ENCODE measurements around the gene CDKL5.
"Not testable (repeated sequence)": the region's sequence is repeated elsewhere in the genome, so short reads cannot be mapped to it uniquely, and the experiment has no call there.

The CDKL5 gene

DNA sequence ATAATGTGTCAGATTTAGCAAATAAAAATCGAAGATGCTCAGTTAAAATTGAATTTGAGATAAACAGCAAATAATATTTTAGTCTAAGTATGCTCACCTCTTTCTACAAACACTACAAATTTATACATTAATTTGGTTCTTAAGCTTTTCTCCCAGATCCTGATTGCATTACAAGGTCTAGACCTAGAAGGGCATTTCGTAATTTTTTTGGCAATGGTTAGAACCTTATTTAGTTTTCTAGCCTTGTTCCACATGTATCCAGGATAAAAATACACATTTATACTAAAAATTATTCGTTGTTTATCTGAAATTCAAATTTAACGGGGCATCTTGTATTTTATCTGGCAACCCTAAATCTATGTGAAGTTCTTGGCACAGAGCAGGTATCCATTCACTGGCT, 2.5 kb upstream of the CDKL5 start:
- Histone ChIP-seq H3K36me3 (ENCODE audit: control insufficient read depth in 2 of 2, insufficient read depth in 2 of 2, low read length in 2 of 2) (no peaks in the 10 kb centered on the region), H3K9ac (ENCODE audit: low read length in 2 of 2) (no peak overlapping the region), H3K27me3 (ENCODE audit: control insufficient read depth in 1 of 2, insufficient read depth in 2 of 2, low read length in 2 of 2) (no peaks in the 10 kb centered on the region), H3K27ac (ENCODE audit: low read length) (no peak overlapping the region), H3K4me1 (ENCODE audit: control insufficient read depth, insufficient read depth, low read length) (no peaks in the 10 kb centered on the region), H3K9me3 (ENCODE audit: control insufficient read depth in 2 of 2, low read length in 2 of 2) (no peaks in the 10 kb centered on the region), H3K4me3 (ENCODE audit: low read length in 2 of 2) (no peak overlapping the region)

- Histone ChIP-seq H3K9ac (ENCODE audit: low read length in 2 of 2) (peak overlapping the region in 1 of 2 donors; percentile 51), H3K9me3 (ENCODE audit: control insufficient read depth in 2 of 2, low read length in 2 of 2) (no peaks in the 10 kb centered on the region), H3K36me3 (ENCODE audit: control insufficient read depth in 2 of 2, insufficient read depth in 2 of 2, low read length in 2 of 2) (no peaks in the 10 kb centered on the region), H3K4me1 (ENCODE audit: control insufficient read depth, insufficient read depth, low read length) (no peaks in the 10 kb centered on the region), H3K27ac (ENCODE audit: low read length) (no peak overlapping the region), H3K4me3 (ENCODE audit: low read length in 2 of 2) (peak overlapping the region; percentile 71 to 77), H3K27me3 (ENCODE audit: control insufficient read depth in 1 of 2, insufficient read depth in 2 of 2, low read length in 2 of 2) (no peaks in the 10 kb centered on the region)
Observed at GRCh38 chrX:18424482-18425198, 768 bp upstream of the CDKL5 start.

DNA sequence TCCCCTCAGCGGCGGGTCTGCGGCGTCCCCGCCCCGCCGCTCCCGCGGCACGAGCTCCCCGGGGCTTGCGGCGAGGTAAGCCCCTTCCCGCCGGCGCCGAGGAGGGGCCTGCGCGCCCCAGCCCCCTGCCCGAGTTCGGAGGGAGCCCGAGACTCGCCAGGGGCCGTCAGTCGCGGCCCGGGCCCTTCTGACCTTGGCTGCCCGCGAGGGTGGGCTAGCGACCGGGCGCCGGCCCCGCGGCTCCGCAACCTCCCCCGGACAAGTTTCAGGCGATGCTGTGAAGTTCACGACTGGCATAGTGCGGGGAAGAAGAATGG, 554 bp downstream of the CDKL5 start:
- H3K4me3 ChIP-seq (ENCODE audit: low read length in 2 of 2), result peak overlapping the region; percentile 59 to 79
- no peaks in the 10 kb centered on the region for H3K4me1 ChIP-seq (ENCODE audit: control insufficient read depth, insufficient read depth, low read length)
- no peak overlapping the region for H3K27ac ChIP-seq (ENCODE audit: low read length)
- no peaks in the 10 kb centered on the region for H3K9me3 ChIP-seq (ENCODE audit: control insufficient read depth in 2 of 2, low read length in 2 of 2)
- no peaks in the 10 kb centered on the region for H3K36me3 ChIP-seq (ENCODE audit: control insufficient read depth in 2 of 2, insufficient read depth in 2 of 2, low read length in 2 of 2)
- H3K9ac ChIP-seq (ENCODE audit: low read length in 2 of 2), result peak overlapping the region; percentile 42 to 63
- no peaks in the 10 kb centered on the region for H3K27me3 ChIP-seq (ENCODE audit: control insufficient read depth in 1 of 2, insufficient read depth in 2 of 2, low read length in 2 of 2)

DNA sequence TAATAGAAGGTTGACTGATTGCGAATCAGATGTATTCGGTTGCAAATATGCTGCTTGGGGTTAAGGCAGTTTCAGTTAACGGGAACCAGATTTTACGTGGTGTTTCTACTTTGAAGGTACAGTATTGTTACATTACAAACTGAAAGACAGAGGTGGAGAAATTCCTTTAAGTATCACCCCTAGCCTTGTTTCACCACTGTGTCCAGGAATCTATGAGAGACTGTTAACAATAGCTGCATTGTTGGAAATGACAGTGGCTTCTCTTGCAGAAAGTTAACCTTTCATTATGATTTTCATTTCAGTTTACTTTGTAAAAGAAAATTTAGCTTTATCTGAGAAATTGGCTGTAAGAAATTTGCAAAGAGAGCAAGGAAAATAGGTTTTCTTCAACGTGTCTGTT, 2.6 kb downstream of the CDKL5 start:
- H3K4me3 ChIP-seq (ENCODE audit: low read length in 2 of 2), result no peak overlapping the region
- no peak overlapping the region for H3K9ac ChIP-seq (ENCODE audit: low read length in 2 of 2)
- H3K4me1 ChIP-seq (ENCODE audit: control insufficient read depth, insufficient read depth, low read length), result no peaks in the 10 kb centered on the region
- H3K9me3 ChIP-seq (ENCODE audit: control insufficient read depth in 2 of 2, low read length in 2 of 2), result no peaks in the 10 kb centered on the region
- no peak overlapping the region for H3K27ac ChIP-seq (ENCODE audit: low read length)
- H3K27me3 ChIP-seq (ENCODE audit: control insufficient read depth in 1 of 2, insufficient read depth in 2 of 2, low read length in 2 of 2), result no peaks in the 10 kb centered on the region
- H3K36me3 ChIP-seq (ENCODE audit: control insufficient read depth in 2 of 2, insufficient read depth in 2 of 2, low read length in 2 of 2), result no peaks in the 10 kb centered on the region

DNA sequence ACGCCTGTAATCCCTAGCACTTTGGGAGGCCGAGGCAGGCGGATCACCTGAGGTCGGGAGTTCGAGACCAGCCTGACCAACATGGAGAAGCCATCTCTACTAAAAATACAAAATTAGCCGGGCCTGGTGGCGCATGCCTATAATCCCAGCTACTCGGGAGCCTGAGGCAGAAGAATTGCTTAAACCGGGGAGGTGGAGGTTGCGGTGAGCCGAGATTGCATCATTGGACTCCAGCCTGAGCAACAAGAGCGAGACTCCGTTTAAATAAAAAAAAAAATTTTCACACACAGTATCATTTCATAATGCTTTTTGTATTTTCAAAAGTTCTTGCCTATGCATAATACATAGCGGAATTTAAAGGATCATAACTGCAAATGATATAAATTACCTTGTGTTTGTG, 7.9 kb downstream of the CDKL5 start:
- H3K4me3 ChIP-seq (ENCODE audit: low read length in 2 of 2); H3K9ac ChIP-seq (ENCODE audit: low read length in 2 of 2); H3K27ac ChIP-seq (ENCODE audit: low read length); H3K27me3 ChIP-seq (ENCODE audit: control insufficient read depth in 1 of 2, insufficient read depth in 2 of 2, low read length in 2 of 2); H3K4me1 ChIP-seq (ENCODE audit: control insufficient read depth, insufficient read depth, low read length); H3K9me3 ChIP-seq (ENCODE audit: control insufficient read depth in 2 of 2, low read length in 2 of 2); H3K36me3 ChIP-seq (ENCODE audit: control insufficient read depth in 2 of 2, insufficient read depth in 2 of 2, low read length in 2 of 2): not testable (repeated sequence)

DNA sequence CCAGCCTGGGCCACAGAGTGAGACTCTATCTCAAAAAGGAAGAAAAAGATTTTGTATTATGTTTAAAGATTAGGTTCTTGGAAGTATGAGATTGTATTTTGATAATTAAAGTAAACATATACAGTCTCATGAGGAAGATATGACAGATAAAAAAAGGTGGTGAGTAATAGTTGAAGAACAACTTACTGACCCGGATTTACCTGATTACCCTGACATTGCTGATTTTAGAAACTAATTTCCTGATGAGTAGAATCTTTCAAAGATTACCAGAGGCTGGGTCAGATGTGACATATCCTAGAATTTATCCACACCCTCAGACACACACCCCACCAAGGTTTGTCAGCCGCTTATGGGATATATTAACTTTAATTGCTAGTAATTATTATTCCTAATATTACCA, 9.5 kb downstream of the CDKL5 start:
- Histone ChIP-seq H3K27ac (ENCODE audit: low read length) (no peak overlapping the region), H3K9me3 (ENCODE audit: control insufficient read depth in 2 of 2, low read length in 2 of 2) (no peaks in the 10 kb centered on the region), H3K4me1 (ENCODE audit: control insufficient read depth, insufficient read depth, low read length) (no peaks in the 10 kb centered on the region), H3K27me3 (ENCODE audit: control insufficient read depth in 1 of 2, insufficient read depth in 2 of 2, low read length in 2 of 2) (no peaks in the 10 kb centered on the region), H3K4me3 (ENCODE audit: low read length in 2 of 2) (no peak overlapping the region), H3K36me3 (ENCODE audit: control insufficient read depth in 2 of 2, insufficient read depth in 2 of 2, low read length in 2 of 2) (no peaks in the 10 kb centered on the region), H3K9ac (ENCODE audit: low read length in 2 of 2) (no peak overlapping the region)

GRCh38 chrX:18436017-18436416, 10.6 kb downstream of the CDKL5 start:
- H3K36me3 ChIP-seq (ENCODE audit: control insufficient read depth in 2 of 2, insufficient read depth in 2 of 2, low read length in 2 of 2), result no peaks in the 10 kb centered on the region
- no peaks in the 10 kb centered on the region for H3K27me3 ChIP-seq (ENCODE audit: control insufficient read depth in 1 of 2, insufficient read depth in 2 of 2, low read length in 2 of 2)
- no peak overlapping the region for H3K9ac ChIP-seq (ENCODE audit: low read length in 2 of 2)
- no peaks in the 10 kb centered on the region for H3K4me1 ChIP-seq (ENCODE audit: control insufficient read depth, insufficient read depth, low read length)
- H3K4me3 ChIP-seq (ENCODE audit: low read length in 2 of 2), result no peak overlapping the region
- no peaks in the 10 kb centered on the region for H3K9me3 ChIP-seq (ENCODE audit: control insufficient read depth in 2 of 2, low read length in 2 of 2)
- H3K27ac ChIP-seq (ENCODE audit: low read length), result no peak overlapping the region

DNA sequence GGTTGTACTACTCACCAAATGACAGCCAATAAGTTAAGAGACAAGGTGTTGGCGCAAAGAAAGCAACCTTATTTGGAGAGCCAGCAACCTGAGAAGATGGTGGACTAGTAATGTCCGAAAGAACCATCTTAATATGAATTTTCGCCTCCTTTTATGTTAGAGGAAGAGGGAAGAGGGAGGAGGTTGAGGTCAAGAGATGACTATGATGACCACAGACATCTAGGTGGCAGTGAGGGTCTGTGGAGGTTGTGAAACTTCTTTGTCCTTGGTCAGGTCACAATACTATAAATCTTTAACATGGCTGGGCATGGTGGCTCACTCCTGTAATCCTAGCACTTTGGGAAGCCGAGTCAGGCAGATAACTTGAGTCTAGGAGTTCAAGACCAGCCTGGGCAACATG, 15.4 kb downstream of the CDKL5 start:
- Histone ChIP-seq H3K9me3 (ENCODE audit: control insufficient read depth in 2 of 2, low read length in 2 of 2) (no peaks in the 10 kb centered on the region), H3K36me3 (ENCODE audit: control insufficient read depth in 2 of 2, insufficient read depth in 2 of 2, low read length in 2 of 2) (no peaks in the 10 kb centered on the region), H3K27me3 (ENCODE audit: control insufficient read depth in 1 of 2, insufficient read depth in 2 of 2, low read length in 2 of 2) (no peaks in the 10 kb centered on the region), H3K4me1 (ENCODE audit: control insufficient read depth, insufficient read depth, low read length) (no peaks in the 10 kb centered on the region), H3K9ac (ENCODE audit: low read length in 2 of 2) (no peak overlapping the region), H3K4me3 (ENCODE audit: low read length in 2 of 2) (no peak overlapping the region), H3K27ac (ENCODE audit: low read length) (no peak overlapping the region)

- no peak overlapping the region for H3K27ac ChIP-seq (ENCODE audit: low read length)
- no peak overlapping the region for H3K4me3 ChIP-seq (ENCODE audit: low read length in 2 of 2)
- H3K36me3 ChIP-seq (ENCODE audit: control insufficient read depth in 2 of 2, insufficient read depth in 2 of 2, low read length in 2 of 2), result no peaks in the 10 kb centered on the region
- no peak overlapping the region for H3K9ac ChIP-seq (ENCODE audit: low read length in 2 of 2)
- no peaks in the 10 kb centered on the region for H3K27me3 ChIP-seq (ENCODE audit: control insufficient read depth in 1 of 2, insufficient read depth in 2 of 2, low read length in 2 of 2)
- no peaks in the 10 kb centered on the region for H3K9me3 ChIP-seq (ENCODE audit: control insufficient read depth in 2 of 2, low read length in 2 of 2)
- no peaks in the 10 kb centered on the region for H3K4me1 ChIP-seq (ENCODE audit: control insufficient read depth, insufficient read depth, low read length)
Observed at GRCh38 chrX:18441780-18442367, 16.5 kb downstream of the CDKL5 start.

DNA sequence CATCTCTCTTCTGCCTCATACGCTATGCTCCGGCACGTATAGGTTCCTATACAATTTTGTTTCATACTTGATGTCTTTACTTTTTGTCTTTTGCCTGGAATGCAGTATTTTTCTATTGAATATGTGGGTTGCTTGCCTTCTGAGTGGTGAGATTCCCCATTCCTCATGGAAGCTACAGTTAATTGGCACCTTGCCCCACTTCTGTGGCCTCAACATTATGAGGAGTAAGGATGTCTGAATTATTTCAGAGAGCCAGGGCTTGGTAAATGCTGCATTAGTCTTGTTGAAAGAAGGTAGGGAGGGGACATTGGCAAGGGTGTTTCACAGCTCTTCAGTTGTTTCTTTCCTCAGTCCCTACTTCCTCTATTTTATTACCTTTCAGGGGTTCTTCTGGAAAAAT, 23.0 kb downstream of the CDKL5 start:
- H3K4me1 ChIP-seq (ENCODE audit: control insufficient read depth, insufficient read depth, low read length), result no peaks in the 10 kb centered on the region

DNA sequence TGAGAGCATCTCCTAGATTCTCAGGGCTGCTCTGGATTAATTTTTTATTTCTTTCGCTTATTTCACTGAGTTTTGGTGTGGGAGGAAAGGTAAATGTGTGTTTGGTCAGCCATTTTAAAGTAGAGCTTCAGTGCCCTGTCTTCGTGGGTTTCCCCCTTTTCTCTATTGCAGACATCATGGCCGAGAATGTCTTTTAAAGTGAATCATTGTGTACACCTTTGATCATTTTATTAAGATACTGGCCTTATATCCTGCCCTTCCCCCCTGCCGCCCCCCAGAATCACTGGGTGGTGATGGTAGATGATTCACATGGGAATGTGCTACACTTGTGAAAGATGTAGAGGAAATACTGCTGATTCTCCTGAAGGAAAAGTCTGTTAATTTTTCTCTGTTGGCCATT, 23.8 kb downstream of the CDKL5 start:
- Histone ChIP-seq H3K27ac (ENCODE audit: low read length) (no peak overlapping the region), H3K27me3 (ENCODE audit: control insufficient read depth in 1 of 2, insufficient read depth in 2 of 2, low read length in 2 of 2) (peaks cover 0 to 3% of the 10 kb centered on the region in 2 donors), H3K9me3 (ENCODE audit: control insufficient read depth in 2 of 2, low read length in 2 of 2) (no peaks in the 10 kb centered on the region), H3K36me3 (ENCODE audit: control insufficient read depth in 2 of 2, insufficient read depth in 2 of 2, low read length in 2 of 2) (no peaks in the 10 kb centered on the region), H3K9ac (ENCODE audit: low read length in 2 of 2) (no peak overlapping the region), H3K4me1 (ENCODE audit: control insufficient read depth, insufficient read depth, low read length) (no peaks in the 10 kb centered on the region), H3K4me3 (ENCODE audit: low read length in 2 of 2) (no peak overlapping the region)

More for the DNA sequence above, 23.0 kb downstream of the CDKL5 start:
- H3K9ac ChIP-seq (ENCODE audit: low read length in 2 of 2), result no peak overlapping the region
- peaks cover 0 to 3% of the 10 kb centered on the region in 2 donors for H3K27me3 ChIP-seq (ENCODE audit: control insufficient read depth in 1 of 2, insufficient read depth in 2 of 2, low read length in 2 of 2)
- H3K27ac ChIP-seq (ENCODE audit: low read length), result no peak overlapping the region
- no peaks in the 10 kb centered on the region for H3K9me3 ChIP-seq (ENCODE audit: control insufficient read depth in 2 of 2, low read length in 2 of 2)
- no peaks in the 10 kb centered on the region for H3K36me3 ChIP-seq (ENCODE audit: control insufficient read depth in 2 of 2, insufficient read depth in 2 of 2, low read length in 2 of 2)
- no peak overlapping the region for H3K4me3 ChIP-seq (ENCODE audit: low read length in 2 of 2)
